ENCODE data around the gene MTIF3.

MTIF3 gene

GRCh38 chr13:27449936-27450828 lies at the start of gene MTIF3:
Gene MTIF3 (minus strand): TSS chr13:27450564. CDS start chr13:27440448, 10,116 bp downstream.
- peak; percentile 28 to 97 (median 88) for DNase-seq

DNA sequence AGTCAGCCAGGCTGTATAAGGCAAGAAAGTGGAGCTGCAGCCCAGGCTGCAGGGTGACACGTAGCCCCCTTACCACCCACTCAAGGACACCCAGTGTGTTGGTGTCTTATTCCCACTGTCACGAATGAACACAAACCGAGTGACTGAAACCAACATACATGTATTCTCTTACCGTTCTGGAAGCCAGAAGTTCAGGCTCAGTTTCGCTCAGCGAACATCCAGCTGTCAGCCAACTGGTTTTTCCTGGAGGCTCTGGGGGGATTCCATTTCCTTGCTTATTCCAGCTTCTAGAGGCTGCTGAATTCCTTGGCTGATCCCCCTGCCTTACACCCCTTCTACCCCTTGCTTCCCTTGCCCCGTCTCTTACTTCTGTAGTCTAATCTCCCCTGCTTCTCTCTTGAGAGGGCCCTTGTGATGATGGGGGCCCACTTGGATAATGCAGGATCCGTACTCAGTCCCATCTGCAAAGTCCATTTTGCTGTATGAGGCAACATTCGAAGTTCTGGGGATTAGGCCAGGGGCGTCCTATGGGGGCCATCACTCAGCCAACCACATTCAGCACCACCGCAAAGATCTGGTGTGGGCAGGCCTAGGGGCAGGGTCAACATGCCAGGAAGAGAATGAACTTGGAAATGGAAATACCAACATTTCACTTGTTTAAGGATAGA lies 47.3 kb upstream of the MTIF3 start:
- no peak for DNase-seq

- DNase-seq = no peak
Observed at GRCh38 chr13:27496536-27497273, 46.3 kb upstream of the MTIF3 start.

GRCh38 chr13:27496006-27496405 lies 45.6 kb upstream of the MTIF3 start:
- DNase-seq = peak in 2 of 56 donors; percentile 7

GRCh38 chr13:27495551-27495950 lies 45.2 kb upstream of the MTIF3 start:
- DNase-seq = peak in 1 of 56 donors; percentile 22

DNA sequence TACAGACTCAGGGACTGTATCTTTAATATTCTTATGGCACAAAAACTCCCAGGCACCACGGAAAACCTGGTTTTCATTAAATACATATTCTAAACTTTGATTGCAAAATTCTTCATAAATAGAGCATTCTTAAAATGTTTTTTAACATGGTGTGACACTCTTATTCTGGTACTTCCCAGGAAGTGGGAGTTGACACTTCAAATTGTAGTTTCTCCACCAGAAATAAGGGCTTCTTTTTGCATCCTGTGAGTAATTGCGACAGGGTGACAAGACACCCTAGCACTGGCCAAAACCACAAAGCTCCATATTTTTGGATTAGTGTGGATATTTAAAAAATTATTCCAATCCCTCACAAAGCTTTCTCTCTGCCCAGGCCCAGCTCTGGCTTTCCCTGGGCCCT lies 43.6 kb upstream of the MTIF3 start:
- no peak for DNase-seq

DNA sequence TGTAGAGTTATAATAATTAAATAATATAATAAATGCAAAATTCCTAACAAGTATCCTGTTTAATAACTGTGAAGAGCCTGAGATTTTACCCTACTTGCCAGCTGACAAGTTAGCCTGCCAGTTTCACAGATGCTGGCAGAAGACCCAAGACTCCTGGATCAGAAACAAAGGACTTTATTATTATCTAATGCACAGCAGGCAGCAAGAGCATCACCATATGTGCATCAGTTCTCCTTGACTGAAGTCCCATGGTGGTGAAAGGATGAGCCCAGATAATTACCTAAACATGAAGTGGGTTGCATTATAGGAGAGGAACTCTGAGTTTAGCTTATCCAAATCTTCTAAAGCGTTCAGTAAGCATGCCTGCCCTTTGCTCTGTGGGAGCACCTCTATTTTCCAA lies 39.1 kb upstream of the MTIF3 start:
- DNase-seq = no peak

- no peak for DNase-seq
Observed at GRCh38 chr13:27487776-27488175, 37.4 kb upstream of the MTIF3 start.

DNA sequence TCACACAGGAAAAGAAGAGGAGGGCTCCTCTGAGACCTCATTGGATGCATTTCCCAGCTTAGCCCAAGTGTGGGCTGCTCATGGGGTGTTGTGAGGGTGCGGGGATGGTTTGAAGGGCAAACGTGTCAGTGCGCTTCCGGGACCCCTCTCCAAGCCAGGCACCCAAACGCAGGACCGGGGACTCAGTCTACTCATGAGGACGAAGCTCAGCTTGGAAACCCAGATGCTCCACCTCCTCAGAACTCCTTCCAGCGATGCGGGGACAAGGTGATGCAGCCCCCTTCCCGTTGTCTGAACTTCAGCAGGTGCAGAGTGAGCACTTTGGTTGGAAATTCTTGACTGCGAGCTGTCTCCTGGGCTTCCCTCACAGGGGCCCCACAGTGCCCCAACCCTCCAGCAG lies 33.1 kb upstream of the MTIF3 start:
- DNase-seq = no peak

- DNase-seq = no peak
Observed at GRCh38 chr13:27482983-27483382, 32.6 kb upstream of the MTIF3 start.

DNA sequence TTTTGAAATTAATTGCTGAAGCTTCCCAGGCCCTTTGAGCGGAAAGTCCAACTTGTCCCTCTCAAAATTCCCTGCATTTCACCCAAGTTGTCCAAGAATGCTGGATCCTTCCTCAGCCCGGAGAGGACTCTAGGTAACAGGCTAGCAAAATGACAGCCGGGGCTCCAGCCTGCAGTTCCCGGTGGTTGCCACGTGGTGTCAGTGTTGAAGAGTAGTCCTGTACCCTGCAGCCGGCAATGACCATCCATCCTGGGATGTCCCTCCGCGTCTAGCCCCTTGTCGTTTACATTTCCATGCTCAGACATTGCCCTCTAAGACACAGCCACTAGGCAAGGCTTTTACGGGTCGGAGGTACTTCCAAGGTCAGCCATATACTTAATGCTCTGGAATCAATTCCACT lies 31.4 kb upstream of the MTIF3 start:
- peak in 4 of 56 donors; percentile 3 to 27 (median 8) for DNase-seq

DNA sequence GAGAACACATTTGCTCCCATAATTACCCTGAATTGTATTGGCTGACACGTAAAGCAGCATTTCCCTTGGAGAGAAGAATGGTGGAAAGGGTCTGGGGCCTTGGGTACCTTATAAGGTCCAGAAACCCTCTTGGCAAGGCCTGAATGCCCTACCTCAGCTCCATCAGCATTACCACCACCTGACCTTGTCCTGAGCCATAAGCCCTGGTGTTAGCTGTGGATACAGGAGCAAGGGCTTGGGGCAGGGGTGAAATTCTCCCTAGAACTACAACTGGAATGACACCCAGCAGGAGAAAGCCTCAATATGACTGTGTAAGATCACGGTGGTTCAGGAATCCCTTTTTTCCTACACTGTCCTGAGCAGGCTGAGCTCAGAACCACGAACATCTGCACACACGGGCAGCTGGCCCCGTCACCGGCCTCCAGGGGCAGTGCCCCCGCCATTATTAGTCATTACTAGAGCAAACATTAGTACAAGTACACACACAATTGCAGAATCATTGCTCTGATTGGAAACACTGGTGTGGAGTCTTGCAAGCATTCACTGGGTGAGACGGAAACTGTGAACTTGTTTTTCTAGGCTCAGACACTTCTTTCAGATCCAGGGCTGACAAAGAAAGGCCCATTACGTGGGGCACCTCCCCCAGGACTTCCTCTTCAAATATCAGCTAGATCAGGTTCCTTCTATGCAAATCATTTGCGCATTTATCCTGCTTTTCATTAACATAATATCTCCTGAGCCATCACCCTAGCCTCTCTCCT lies 26.8 kb upstream of the MTIF3 start:
- DNase-seq = no peak

DNA sequence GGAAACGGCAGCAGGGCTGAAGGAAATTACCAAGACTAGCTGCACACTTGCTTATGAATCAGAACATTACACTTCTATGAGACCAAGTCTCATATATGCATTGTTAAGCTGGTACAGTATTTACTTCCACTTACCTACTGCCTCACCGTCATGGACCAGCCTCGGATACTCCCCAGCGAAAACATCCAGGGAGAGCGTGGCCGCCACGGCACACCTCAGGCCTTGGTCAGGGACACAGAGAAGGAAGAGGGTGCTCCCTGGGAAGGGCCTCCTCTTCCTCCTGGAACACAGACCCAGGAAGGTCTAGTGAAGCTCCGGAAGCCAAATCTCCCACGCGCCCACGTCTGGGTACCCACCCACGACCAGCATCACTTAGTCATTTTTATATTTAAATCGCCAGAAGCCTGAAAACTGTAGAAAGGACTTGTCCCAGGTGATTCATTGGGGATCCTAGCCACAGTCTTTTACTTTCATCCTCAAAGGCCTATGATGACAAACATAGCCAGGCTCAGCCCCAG lies 24.4 kb upstream of the MTIF3 start:
- no peak for DNase-seq

- no peak for DNase-seq
Observed at GRCh38 chr13:27472941-27473340, 22.6 kb upstream of the MTIF3 start.

DNA sequence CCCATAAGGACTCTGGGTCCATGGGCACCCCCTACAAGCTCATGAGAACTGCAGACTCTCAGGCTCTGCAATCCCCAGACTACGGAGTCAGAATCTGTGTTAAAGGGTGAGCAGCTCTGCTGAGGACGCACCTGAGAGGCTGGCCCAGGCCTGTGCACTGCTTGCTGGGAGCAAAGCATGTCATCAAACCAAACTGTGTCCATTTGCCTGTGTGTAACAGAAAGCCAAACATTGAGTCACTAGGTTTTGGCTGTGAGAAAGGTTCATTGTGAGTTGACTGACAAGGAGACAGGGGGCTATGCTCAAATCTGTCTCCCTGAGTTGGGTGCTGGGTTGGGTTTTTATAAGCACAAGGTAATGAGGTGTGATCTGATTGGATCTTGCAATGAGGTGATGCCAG lies 22.1 kb upstream of the MTIF3 start:
- no peak for DNase-seq

GRCh38 chr13:27470075-27470820 lies 19.9 kb upstream of the MTIF3 start:
- DNase-seq = no peak

DNA sequence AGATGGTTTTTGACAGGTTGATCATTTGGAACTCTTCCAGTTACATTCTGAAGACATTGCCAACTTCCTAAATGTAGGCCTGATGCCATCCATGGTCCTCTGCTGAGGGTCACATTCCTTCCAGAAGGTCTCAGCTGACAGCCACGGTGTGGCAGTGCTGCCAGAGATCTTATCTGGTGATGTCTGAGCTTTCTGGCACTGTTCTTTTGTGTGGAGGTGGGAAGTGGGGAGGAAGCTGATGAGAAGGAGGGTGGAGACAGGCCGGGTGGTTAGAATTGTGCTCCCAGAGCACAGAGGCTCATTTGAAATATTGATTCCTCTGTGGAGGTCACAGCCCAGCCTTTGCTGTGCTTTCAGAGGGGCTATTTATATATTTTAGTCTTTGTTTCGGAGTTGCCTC lies 16.1 kb upstream of the MTIF3 start:
- peak in 10 of 56 donors; percentile 5 to 43 (median 20) for DNase-seq

DNA sequence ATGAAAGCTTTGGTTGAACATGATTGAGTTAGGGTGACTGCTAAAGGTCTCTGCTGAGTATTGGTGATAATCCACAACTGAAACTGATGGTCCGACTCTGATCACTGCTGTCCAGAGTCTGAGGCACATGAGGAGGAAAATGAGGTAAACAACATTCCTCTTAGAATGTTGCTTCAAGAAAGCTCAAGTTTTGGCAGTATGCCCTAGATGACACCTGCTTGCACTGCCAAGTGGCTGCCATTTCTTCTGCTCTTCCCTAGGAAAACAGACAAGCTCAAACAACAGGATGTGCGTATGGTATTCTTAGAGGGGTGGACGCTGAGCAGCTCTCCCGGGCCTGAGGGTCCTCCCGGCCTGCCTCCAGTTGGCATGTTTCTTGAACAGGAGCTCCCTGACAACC lies 15.2 kb upstream of the MTIF3 start:
- no peak for DNase-seq

DNA sequence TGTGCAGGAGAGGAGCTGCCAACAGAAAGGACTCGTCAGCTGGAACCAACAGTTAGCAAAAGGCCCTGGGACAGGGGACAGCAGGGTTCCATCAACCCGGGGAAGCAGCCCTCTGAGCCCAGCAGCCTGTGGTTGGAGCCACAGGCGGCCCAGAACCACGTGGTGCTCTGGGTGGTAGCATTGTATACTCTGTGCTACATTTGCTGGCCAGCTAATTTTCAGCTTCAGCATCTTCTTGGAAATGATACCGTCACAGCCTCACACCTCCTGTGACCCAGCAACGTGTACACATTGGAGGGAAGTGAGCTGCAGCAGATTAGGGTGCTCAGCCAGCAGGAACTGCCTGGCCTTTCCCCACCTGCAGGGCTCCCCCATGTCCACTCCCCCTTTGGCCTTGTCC lies 13.1 kb upstream of the MTIF3 start:
- no peak for DNase-seq

DNA sequence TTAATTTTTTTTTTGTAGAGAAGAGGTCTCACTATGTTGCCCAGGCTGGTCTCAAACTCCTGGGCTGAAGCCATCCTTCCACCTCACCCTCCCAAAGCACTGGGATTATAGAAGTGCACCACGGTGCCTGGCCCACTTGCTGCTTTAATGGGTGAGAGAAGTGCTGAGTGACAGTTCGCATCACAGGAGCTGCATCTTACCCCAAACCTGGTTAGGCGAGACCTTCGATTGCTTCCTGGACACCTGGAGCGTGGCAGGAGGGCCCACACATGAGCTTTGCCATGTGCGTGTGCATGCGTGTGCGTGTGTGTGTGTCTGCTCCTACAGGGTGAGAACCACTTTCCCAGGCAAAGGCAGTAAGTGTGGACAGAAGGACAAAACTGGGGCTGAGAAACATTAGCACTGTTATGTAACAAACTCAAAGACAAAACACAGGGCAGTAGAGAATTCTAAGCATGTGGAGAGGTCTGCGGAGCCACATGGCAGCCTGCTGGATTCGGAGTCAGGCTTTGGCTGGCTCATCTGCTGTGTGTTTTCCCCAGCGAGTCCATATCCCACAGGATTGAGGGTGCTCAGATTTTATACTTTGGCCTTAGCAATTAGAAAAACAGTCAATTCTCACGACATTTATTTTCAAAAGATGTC lies 11.7 kb upstream of the MTIF3 start:
- peak in 1 of 56 donors; percentile 11 for DNase-seq
